ENCODE results near the gene DNAH9.

GRCh38 chr17:11925262-11926021 is 327.2 kb downstream of the DNAH9 start:
- TF ChIP-seq CTCF (IDR thresholded peaks at IDR 0.05) (no peak), POLR2A (IDR thresholded peaks at IDR 0.05) (no peak)

Data from right lobe of liver (tissue), 4 donors.